GM21723 (cell line): ENCODE results near the gene KATNAL1.
A peak's percentile ranks its signal among the peaks of the same experiment; 100 is the strongest.

Experiments
- ATAC-seq: cut with Tn5 transposase; IDR thresholded peaks from one replicate; pipeline ENCODE4 v1.9.1; 2021; ENCODE audit warnings: mild to moderate bottlenecking, moderate library complexity; ENCODE audit not compliant: unreplicated experiment

KATNAL1 gene

DNA sequence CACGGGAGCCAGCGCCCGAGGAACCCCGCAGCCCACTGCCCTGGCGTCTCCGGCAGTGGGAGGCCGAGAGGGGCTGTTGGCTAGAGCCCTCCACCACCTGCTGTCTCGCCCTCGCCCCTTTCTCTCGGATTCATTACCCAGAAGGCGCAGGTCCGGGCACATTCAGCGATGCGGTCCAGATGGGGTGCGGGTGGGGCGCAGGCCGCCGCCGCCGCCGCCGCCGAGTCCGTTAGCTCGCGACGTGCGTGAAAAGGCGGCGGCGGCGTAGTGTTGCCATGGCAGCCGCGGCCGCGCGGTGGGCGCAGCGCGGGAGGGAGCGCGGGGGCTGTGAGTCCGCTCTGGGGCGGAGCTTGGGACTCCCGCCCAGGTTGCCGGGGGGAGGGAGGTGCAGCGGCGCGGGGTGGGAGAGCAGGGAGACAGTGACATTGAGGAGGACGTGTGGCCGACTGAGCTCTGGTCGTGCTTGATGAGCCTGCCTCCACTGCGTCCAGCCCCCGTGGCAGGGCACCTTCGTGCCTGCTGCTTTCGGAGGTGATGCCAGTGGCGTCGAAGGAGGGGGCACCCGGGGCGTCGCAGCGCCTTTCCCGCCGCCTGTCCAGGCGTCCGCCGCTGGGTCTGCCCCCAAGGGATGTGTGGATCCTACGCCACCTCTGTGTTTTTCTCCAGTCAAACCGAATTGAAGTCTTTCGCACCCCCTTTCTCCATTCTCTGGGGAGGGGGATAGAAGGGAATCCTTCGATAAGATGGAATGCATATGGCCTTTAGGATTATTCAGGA, at the start of gene KATNAL1:
Gene KATNAL1, minus strand, starts transcription at position 358 of the 777 bp plus-strand sequence. CDS start 23,774 bp downstream, outside the sequence.
- peak; percentile 62 for ATAC-seq

GRCh38 chr13:30355839-30356238, 48.5 kb upstream of the KATNAL1 start:
- no peak for ATAC-seq

GRCh38 chr13:30355384-30355699, 48.0 kb upstream of the KATNAL1 start:
- ATAC-seq: no peak

DNA sequence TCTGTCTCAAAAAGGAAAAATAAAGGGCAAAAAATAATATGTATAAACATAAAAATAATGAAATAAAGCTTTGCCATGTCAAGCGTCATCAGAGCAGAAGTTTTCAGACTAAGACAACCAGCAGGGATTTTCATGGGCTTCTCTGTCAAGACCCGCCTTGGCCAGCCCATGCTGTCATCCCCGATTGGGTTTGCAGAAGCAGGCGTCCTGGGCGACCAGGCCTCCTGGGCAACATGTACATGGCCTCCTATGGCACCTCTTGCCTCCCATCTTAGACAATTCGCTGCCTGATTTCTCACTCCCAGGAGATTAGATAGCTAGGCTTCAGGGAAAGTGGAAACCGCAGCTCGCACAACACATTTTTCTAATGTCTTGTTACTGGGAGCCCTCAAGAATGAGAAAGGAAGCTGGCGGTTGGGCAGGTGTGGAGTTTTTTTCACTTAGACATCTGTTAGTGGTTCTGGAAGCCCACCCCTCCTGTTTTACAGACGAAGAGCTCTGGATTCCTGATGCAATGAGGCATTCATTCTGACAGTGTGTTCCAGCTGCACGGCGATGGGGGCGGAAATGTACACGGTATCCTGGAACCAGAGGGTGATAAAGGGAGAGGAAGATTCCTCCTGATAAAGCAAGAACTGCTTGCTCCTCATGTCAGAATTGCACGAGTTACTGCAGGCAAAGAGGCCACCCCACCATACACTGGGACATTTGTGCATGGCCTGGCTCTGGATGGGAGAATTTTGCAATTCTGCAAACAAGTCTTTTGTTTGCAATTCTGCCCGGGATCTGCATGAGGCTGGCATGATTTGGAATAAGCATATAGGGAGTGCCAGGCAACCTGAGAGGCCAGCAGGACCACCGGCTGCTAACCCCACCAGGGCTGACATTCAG, 47.4 kb upstream of the KATNAL1 start:
- no peak for ATAC-seq

- no peak for ATAC-seq
These were observed 46.3 kb upstream of the KATNAL1 start for GRCh38 chr13:30353471-30354215.

DNA sequence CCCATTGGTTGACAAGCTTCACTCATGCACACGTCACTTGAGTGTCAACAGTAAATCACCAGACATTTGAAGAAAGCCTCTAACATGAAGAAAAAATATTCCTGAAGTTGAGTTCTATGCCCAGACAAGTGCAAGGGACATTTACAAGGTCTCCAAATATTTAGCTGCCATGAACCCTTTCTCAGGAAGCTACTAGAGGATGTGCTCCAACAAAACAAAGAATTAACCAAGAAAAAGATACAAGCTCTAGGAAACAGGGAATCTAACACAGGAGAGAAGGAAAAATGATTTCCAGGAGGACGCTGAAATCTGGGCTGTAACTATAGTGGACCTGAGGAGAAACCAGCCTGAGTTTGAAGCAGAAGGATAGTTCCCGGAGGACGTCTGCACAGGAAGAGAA, 45.7 kb upstream of the KATNAL1 start:
- ATAC-seq: no peak

DNA sequence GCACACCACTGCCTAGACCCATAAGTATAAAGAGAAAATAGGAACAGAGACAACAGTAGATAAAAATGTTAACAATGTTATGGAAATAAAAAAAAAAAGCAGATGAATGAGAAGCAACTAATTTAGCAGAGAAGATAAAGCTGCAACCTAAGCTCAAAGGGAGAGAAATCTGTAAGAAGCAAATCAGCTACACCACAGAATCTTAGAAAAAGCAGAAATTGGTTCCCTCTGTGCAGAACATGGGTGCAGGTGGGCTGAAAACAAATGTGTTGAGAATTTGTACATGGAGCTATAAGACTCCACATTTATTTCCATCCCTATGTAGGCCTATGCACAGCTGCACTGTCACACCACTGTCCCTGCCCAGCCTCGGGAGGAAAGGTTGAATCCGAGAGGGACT, 44.8 kb upstream of the KATNAL1 start:
- ATAC-seq: no peak

DNA sequence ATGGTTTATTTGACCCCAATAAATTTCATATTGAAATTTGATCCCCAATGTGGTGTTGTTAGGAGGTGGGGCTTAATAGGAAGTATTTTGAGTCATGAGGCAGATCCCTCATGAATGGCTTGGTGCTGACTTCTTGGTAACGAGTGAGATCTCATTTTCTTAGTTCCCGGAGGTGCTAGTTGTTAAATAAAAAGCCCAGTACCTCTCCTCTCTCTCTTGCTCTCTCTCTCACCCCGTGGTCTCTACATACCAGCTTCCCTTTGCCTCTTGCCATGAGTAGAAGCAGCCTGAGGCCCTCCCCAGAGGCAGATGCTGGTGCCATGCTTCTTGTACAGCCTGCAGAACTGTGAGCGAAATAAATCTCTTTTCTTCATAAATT, 39.4 kb upstream of the KATNAL1 start:
- peak; percentile 37 for ATAC-seq

GRCh38 chr13:30346153-30346788, 38.9 kb upstream of the KATNAL1 start:
- ATAC-seq: peak; percentile 61

DNA sequence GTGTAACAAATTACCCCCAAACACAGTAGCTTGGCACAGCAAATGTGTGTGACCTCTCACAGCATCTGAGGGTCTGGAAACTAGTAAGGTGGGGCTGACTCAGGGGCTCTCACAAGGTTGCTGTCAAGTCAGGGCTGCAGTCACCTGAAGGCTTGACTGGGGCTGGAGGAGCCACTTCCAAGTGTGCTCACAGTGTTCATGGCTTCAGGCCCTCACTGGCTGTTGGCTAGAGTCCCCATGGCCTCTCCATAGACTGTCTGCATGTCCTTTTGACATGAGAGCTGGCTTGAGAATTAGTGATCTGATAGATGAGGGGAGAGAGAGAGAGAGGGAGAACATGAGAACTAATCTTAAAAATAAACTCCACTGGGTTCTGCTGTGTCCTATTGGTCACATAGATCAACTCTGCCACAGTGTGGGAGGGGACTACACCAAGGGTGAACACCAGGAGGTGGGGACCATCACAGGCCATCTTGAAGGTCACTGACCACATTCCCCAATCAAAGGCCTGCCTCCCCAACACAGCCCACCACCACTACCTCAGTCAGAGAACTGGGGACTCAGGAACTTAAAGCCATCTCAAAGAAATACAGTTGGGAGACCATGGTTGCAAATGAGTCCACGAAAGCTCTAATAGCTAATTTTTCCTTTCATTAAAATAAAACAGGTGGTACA, 38.2 kb upstream of the KATNAL1 start:
- no peak for ATAC-seq

DNA sequence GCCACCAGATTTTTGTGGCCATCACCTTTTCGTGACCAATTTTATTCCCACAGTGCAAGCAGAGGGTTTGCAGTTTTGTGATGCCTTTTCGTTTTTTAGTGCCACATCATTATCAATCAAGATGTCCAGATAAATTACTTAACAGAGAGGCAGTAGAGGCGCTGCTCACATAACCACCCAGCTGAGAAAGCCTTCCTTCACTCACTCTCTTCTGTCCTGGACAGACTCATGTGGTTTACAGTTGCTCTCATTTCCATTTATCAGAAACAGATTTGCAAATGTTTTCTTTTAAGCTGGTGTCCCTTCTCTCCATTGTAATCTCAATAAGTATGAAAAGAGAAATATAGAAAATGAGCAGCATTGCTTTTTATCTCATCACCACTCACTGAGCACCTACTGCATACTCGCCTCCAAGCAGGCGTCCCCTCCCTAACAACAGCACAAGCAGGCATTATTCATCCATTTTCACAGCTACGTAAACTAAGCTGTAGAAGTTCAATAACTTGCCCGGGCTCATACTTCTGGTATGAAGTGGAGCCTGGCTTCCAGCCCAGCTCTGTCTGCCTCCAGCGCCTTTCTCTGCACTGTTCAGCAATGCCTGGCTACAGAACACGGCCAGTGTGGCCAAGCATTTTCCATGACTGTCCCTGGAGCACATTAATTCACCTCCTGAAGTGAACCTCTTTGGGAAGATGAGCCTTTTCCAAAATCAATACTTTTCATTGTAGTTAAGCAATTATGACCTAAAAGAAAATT, 34.6 kb upstream of the KATNAL1 start:
- ATAC-seq: no peak

- ATAC-seq: no peak
These were observed 33.2 kb upstream of the KATNAL1 start for GRCh38 chr13:30340331-30341250.

- ATAC-seq: no peak
These were observed 32.5 kb upstream of the KATNAL1 start for GRCh38 chr13:30339738-30340330.

GRCh38 chr13:30338952-30339351, 31.6 kb upstream of the KATNAL1 start:
- ATAC-seq: no peak

- no peak for ATAC-seq
These were observed 31.0 kb upstream of the KATNAL1 start for GRCh38 chr13:30338331-30338851.

DNA sequence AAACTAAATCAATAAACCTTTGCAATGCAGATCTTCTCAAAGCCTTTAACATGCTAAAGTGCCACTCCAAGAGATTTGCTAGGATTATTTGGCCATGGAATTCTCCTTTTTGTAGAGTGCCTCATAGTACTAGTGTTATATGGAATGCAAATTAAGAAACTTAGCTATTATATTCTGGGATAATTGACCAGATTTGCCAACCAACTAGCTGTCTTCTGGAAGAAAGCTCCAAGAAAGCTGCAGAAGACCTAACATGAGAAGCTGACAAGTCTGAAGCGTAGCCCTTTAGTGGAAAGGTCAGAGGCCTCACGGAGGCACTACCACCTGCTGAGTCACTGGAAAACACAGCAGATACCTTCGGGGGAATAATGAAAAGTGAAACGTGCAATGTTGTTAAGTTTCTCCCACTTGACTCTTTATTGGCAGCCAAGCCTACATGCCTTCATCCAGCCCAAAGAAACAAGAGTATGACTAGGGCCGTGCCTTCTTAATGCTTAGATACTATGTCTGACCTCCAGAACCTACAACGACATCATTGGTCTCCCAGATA, 29.8 kb upstream of the KATNAL1 start:
- ATAC-seq: no peak

DNA sequence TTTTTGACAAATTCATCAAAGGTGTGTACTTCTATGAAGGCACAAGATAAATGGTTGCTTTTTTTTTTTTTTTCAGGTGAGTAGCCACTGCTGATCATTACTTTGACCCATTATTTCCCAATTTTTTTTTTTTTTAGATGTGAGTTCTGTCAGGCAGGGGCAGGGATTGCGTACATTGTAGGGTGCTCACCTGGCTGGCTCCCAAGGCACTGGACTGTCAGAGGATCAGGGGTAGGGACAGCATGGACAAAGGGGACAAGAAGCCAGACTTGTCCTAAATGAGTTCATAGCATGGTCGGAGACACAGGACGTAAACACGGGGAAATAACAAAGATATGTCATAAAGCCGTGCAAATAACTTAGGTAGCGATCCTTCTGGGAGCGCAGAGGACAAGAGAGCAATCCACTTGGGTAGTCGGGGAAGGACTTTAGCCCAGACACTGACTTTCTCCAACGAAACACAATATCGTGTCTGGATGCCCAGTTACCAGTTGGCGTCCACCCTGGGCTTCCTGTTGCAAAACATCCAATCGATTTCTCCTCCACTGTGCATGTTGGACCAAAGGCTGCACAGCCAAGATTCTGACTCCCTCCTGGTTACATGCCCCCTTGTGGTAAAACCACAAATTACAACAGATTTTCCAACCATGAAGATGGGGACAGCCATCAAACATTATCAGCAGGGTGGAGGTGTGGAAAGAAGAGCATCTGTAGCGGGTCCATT, 27.5 kb upstream of the KATNAL1 start:
- no peak for ATAC-seq
